Measurements from ENCODE around the gene MIB2.

GRCh38 chr1:1614204-1614953, 921 bp upstream of the MIB2 start:
- TF ChIP-seq, protein P1, sequence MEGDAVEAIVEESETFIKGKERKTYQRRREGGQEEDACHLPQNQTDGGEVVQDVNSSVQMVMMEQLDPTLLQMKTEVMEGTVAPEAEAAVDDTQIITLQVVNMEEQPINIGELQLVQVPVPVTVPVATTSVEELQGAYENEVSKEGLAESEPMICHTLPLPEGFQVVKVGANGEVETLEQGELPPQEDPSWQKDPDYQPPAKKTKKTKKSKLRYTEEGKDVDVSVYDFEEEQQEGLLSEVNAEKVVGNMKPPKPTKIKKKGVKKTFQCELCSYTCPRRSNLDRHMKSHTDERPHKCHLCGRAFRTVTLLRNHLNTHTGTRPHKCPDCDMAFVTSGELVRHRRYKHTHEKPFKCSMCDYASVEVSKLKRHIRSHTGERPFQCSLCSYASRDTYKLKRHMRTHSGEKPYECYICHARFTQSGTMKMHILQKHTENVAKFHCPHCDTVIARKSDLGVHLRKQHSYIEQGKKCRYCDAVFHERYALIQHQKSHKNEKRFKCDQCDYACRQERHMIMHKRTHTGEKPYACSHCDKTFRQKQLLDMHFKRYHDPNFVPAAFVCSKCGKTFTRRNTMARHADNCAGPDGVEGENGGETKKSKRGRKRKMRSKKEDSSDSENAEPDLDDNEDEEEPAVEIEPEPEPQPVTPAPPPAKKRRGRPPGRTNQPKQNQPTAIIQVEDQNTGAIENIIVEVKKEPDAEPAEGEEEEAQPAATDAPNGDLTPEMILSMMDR (IDR thresholded peaks at IDR 0.05; ENCODE audit: low read depth, low read length): no peak
- no peak for TF ChIP-seq POLR2A (IDR thresholded peaks at IDR 0.05; ENCODE audit: extremely low read depth, insufficient read length)
- TF ChIP-seq, protein P2, sequence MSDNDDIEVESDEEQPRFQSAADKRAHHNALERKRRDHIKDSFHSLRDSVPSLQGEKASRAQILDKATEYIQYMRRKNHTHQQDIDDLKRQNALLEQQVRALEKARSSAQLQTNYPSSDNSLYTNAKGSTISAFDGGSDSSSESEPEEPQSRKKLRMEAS (IDR thresholded peaks at IDR 0.05; ENCODE audit: low read depth, low read length): peak; percentile 74

All from NB4 (cell line).